Mucosa of stomach (tissue), 1 donor: ENCODE data around the gene SMPD4.
"Not testable (repeated sequence)": the region's sequence is repeated elsewhere in the genome, so short reads cannot be mapped to it uniquely, and the experiment has no call there.

ENCODE experiments used
- H3K27me3 ChIP-seq: one replicate; pipeline ENCODE4 v1.7.0; 2013; ENCODE audit warnings: mild to moderate bottlenecking, low read length; ENCODE audit not compliant: control insufficient read depth, insufficient read depth
- H3K36me3 ChIP-seq: one replicate; pipeline ENCODE4 v1.7.0; 2013; ENCODE audit warnings: low read length; ENCODE audit not compliant: control insufficient read depth, insufficient read depth
- H3K4me1 ChIP-seq: one replicate; pipeline ENCODE4 v1.7.0; 2013; ENCODE audit warnings: mild to moderate bottlenecking, low read length; ENCODE audit not compliant: control insufficient read depth, insufficient read depth
- H3K4me3 ChIP-seq: one replicate; pipeline ENCODE4 v1.7.0; 2013; ENCODE audit warnings: low read length
- H3K9ac ChIP-seq: one replicate; pipeline ENCODE4 v1.7.0; 2013; ENCODE audit warnings: mild to moderate bottlenecking, low read length, moderate library complexity
- H3K9me3 ChIP-seq: one replicate; pipeline ENCODE4 v1.7.0; 2013; ENCODE audit warnings: mild to moderate bottlenecking, low read length, moderate library complexity; ENCODE audit not compliant: control insufficient read depth
- donor health status: Pancreatic carcinoma.

Gene SMPD4

DNA sequence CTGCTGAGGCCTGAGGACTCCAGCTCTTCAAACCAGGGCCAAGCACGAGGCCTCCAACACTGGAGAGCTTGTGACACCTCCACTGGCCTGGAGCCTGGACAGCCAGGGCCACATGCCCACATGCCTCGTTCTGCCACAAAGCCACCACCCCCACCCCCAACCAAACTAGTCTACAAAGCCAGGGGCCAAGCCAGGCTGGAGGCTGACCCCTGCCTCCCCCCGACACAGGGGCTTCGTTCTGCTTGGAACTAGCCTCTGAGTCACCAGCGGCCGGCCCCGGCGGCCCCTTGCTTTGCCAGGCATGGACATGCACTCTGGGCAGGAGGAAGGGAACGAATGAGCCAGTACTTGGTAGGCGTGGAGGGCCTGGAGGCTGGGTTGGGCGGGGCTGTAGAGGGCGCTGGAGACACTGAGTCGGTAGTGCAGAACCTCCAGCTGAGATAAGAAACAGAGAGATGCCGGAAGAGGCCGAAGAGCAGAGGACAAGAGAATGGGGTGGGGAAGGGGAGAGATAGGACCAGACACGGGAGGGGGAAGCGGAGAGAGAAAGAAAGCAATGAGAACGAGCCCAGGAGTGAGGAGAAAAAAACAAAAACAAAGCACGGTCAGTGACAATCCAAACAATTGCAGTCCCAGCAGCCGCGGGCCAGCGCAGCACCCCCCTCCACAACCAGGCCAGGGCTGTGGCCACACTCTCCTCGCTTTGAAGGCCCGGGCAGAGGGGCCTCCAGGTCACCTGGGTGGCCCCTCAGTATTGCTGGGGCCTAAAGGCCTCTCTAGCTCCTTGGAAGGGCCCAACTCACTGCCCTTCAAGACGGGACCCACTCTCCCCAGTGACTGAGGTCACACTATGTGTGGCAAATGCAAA lies 20.3 kb downstream of the SMPD4 start:
- H3K27me3 ChIP-seq, H3K9me3 ChIP-seq, H3K4me3 ChIP-seq, H3K4me1 ChIP-seq, H3K36me3 ChIP-seq, H3K9ac ChIP-seq: not testable (repeated sequence)

DNA sequence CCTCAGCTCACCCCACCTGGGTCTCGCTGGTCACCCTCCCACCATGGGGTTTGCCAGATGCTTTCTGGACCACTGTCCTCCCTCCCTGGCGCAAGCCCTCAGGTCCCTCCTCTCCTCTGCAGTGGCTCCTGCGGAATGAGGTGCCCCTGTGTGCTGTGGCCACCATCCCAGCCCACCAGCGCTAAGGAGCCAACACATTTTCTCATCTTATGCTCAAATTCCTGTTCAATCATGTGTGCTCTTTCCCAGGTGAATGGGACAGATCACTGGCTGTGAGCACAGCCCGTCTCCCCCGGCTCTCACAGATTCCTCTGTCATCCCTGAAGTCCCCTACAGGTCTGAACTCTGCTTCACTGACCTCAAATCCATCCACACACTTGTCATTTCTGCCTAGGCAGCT lies 21.3 kb downstream of the SMPD4 start:
- no peak overlapping the region for H3K9ac ChIP-seq
- H3K27me3 ChIP-seq = no peaks in the 10 kb centered on the region
- no peaks in the 10 kb centered on the region for H3K9me3 ChIP-seq
- H3K4me1 ChIP-seq = no peaks in the 10 kb centered on the region
- no peaks in the 10 kb centered on the region for H3K36me3 ChIP-seq
- no peak overlapping the region for H3K4me3 ChIP-seq

GRCh38 chr2:130159376-130159775 lies 22.0 kb downstream of the SMPD4 start:
- H3K4me1 ChIP-seq, H3K36me3 ChIP-seq, H3K4me3 ChIP-seq, H3K27me3 ChIP-seq, H3K9ac ChIP-seq, H3K9me3 ChIP-seq: not testable (repeated sequence)

GRCh38 chr2:130158631-130159030 lies 22.8 kb downstream of the SMPD4 start:
- Histone ChIP-seq H3K4me1 (no peaks in the 10 kb centered on the region), H3K9ac (no peak overlapping the region), H3K9me3 (no peaks in the 10 kb centered on the region), H3K4me3 (no peak overlapping the region), H3K36me3 (no peaks in the 10 kb centered on the region), H3K27me3 (no peaks in the 10 kb centered on the region)

- not testable (repeated sequence) for H3K9ac ChIP-seq, H3K9me3 ChIP-seq, H3K27me3 ChIP-seq, H3K4me1 ChIP-seq, H3K4me3 ChIP-seq, H3K36me3 ChIP-seq
Observed at GRCh38 chr2:130157825-130158514, 23.4 kb downstream of the SMPD4 start.

DNA sequence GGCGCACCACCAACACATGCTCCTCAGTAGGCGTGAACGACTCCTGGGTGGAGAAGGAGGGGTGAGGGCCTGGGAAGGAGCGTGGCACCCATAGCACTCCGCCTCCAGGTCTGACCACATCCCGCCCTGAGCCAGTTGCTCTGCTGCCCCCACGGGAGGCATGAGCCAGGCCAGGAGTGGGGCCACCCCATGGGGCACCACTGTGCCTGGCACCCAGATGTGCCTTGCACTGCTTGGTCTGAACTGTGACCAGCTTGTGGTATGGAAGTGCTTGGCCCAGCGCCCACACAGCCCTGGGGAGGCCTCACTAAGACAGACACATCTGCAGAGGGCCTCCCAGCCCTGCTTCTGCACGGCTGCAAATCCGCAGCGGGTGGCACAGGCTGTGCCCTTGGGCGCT lies 24.0 kb downstream of the SMPD4 start:
- not testable (repeated sequence) for H3K36me3 ChIP-seq, H3K27me3 ChIP-seq, H3K9me3 ChIP-seq, H3K4me3 ChIP-seq, H3K9ac ChIP-seq, H3K4me1 ChIP-seq

- Histone ChIP-seq H3K9me3 (no peaks in the 10 kb centered on the region), H3K4me3 (no peak overlapping the region)
Observed at GRCh38 chr2:130156624-130157004, 24.8 kb downstream of the SMPD4 start.

GRCh38 chr2:130155956-130156623 lies 25.3 kb downstream of the SMPD4 start:
- H3K27me3 ChIP-seq, H3K9me3 ChIP-seq, H3K4me3 ChIP-seq, H3K4me1 ChIP-seq, H3K36me3 ChIP-seq, H3K9ac ChIP-seq: not testable (repeated sequence)

More at GRCh38 chr2:130156624-130157004, 24.8 kb downstream of the SMPD4 start:
- Histone ChIP-seq H3K27me3 (no peaks in the 10 kb centered on the region), H3K9ac (no peak overlapping the region), H3K4me1 (no peaks in the 10 kb centered on the region), H3K36me3 (no peaks in the 10 kb centered on the region)

GRCh38 chr2:130154773-130155765 lies 26.3 kb downstream of the SMPD4 start:
- Histone ChIP-seq H3K4me1 (no peaks in the 10 kb centered on the region), H3K36me3 (no peaks in the 10 kb centered on the region), H3K9ac (no peak overlapping the region), H3K4me3 (no peak overlapping the region), H3K27me3 (no peaks in the 10 kb centered on the region), H3K9me3 (no peaks in the 10 kb centered on the region)

GRCh38 chr2:130154423-130154770 lies 27.0 kb downstream of the SMPD4 start:
- H3K9ac ChIP-seq, H3K27me3 ChIP-seq, H3K4me3 ChIP-seq, H3K4me1 ChIP-seq, H3K9me3 ChIP-seq, H3K36me3 ChIP-seq: not testable (repeated sequence)

DNA sequence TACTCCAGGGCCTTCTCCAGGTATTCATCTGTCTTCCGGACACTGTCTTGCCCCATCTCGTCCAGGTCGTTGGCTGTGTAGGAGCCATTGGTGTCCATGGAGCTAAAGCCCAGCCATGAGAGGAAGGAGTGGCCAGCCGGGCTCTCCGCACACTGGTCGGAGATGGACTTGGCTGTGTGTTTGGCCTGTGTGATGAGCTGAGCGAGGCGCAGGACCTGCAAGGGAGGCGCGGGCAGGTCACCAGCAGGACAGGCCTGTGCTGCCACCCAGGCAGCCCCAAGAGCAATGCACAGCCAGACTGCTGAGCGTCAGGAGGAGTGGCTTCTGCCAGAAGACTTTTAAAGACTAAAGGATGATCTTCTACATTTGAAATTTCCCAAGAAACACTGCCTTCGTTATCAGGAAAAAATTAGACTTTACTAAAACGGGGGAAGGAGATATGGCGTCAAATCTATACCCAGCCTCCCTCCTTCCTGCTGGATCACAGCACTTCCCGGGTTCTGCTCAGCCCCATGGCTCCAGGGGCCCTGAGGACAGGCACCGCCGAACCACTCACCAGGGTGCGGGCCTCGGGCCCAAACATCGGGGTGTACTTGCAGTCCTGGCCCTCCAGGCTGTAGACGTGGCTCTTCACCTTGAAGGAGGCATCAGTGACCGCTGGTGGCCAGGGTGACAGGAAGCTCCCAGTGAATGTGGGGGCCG lies 27.5 kb downstream of the SMPD4 start:
- not testable (repeated sequence) for H3K36me3 ChIP-seq, H3K9ac ChIP-seq, H3K27me3 ChIP-seq, H3K9me3 ChIP-seq, H3K4me1 ChIP-seq, H3K4me3 ChIP-seq
